GM23338 (cell line): Measurements from ENCODE around the gene CPTP. TPM values are rescaled to one million over a fixed set of nuclear protein-coding genes. Genes with fewer than 3 reads are reported as not detected.

Source experiments
- ATAC-seq: fragments of 200-7000 bp; cut with Tn5 transposase; 3 replicates; pipeline ENCODE4 v1.9.1; 2020
- DNase-seq: peaks from one replicate; pipeline ENCODE4 v3.0.0-alpha.2; 2015; ENCODE audit warnings: low spot score
- H2AFZ ChIP-seq: fragments of 200-600 bp; sonication (generic); 2 replicates; pipeline ENCODE4 v1.8.0; 2016; ENCODE audit warnings: antibody characterized with exemption, mild to moderate bottlenecking, moderate library complexity
- H3F3A ChIP-seq: fragments of 200-600 bp; sonication (generic); replicated peaks from 2 replicates; pipeline ENCODE4 v1.8.0; 2017; ENCODE audit warnings: antibody characterized with exemption, mixed run types, low read depth
- H3K27ac ChIP-seq: fragments of 200-600 bp; sonication (generic); 2 replicates; pipeline ENCODE4 v1.6.1; 2016; ENCODE audit warnings: low read depth
- H3K27me3 ChIP-seq: fragments of 200-600 bp; sonication (generic); 2 replicates; pipeline ENCODE4 v1.8.0; 2016; ENCODE audit warnings: mild to moderate bottlenecking, mixed run types, moderate library complexity; ENCODE audit not compliant: insufficient read depth
- H3K36me3 ChIP-seq: fragments of 200-600 bp; sonication (generic); 2 replicates; pipeline ENCODE4 v1.8.0; 2016; ENCODE audit warnings: mild to moderate bottlenecking; ENCODE audit not compliant: insufficient read depth
- H3K4me1 ChIP-seq: fragments of 200-600 bp; sonication (generic); 2 replicates; pipeline ENCODE4 v1.8.0; 2016; ENCODE audit warnings: mild to moderate bottlenecking, moderate library complexity; ENCODE audit not compliant: insufficient read depth
- H3K4me2 ChIP-seq: fragments of 200-600 bp; sonication (generic); 2 replicates; pipeline ENCODE4 v1.7.1; 2017; ENCODE audit warnings: mixed run types
- H3K4me3 ChIP-seq: fragments of 200-600 bp; sonication (generic); 2 replicates; pipeline ENCODE4 v1.6.1; 2016; ENCODE audit warnings: mixed run types
- H3K79me2 ChIP-seq: fragments of 200-600 bp; sonication (generic); replicated peaks from 2 replicates; pipeline ENCODE4 v1.8.0; 2017; ENCODE audit warnings: mild to moderate bottlenecking; ENCODE audit not compliant: insufficient read depth
- H3K9me2 ChIP-seq: fragments of 200-600 bp; sonication (generic); 2 replicates; pipeline ENCODE4 v1.8.0; 2017; ENCODE audit not compliant: insufficient read depth
- H4K20me1 ChIP-seq: fragments of 200-600 bp; sonication (generic); replicated peaks from 2 replicates; pipeline ENCODE4 v1.8.0; 2017; ENCODE audit warnings: mild to moderate bottlenecking; ENCODE audit not compliant: insufficient read depth
- H3K27ac Mint-ChIP-seq: 2 replicates; pipeline ENCODE4 v1.8.0; 2020; ENCODE audit warnings: inconsistent platforms, mild to moderate bottlenecking, moderate library complexity, mixed read lengths
- H3K27me3 Mint-ChIP-seq: 3 replicates; pipeline ENCODE4 v1.8.0; 2022; ENCODE audit warnings: low read depth, mild to moderate bottlenecking, moderate library complexity, mixed read lengths, inconsistent platforms; ENCODE audit not compliant: insufficient read depth, poor library complexity
- H3K36me3 Mint-ChIP-seq: 3 replicates; pipeline ENCODE4 v1.8.0; 2021; ENCODE audit warnings: low read depth, mild to moderate bottlenecking, inconsistent platforms, moderate library complexity, mixed read lengths
- H3K4me1 Mint-ChIP-seq: 3 replicates; pipeline ENCODE4 v1.8.0; 2020; ENCODE audit warnings: mild to moderate bottlenecking, inconsistent platforms, mixed read lengths
- H3K4me3 Mint-ChIP-seq: 3 replicates; pipeline ENCODE4 v1.8.0; 2021; ENCODE audit warnings: moderate library complexity, mild to moderate bottlenecking, inconsistent platforms, mixed read lengths
- H3K9me3 Mint-ChIP-seq: 3 replicates; pipeline ENCODE4 v1.8.0; 2020; ENCODE audit warnings: moderate library complexity, mild to moderate bottlenecking, inconsistent platforms, mixed read lengths
- CREB1 ChIP-seq: fragments of 250-450 bp; sonication (Bioruptor Pico); IDR thresholded peaks from 2 replicates; pipeline ENCODE4 v1.5.0; 2020; ENCODE audit warnings: low read depth, mild to moderate bottlenecking, moderate library complexity
- EZH2 ChIP-seq: fragments of 200-600 bp; sonication (generic); IDR thresholded peaks from one replicate; pipeline ENCODE4 v1.8.0; 2017; ENCODE audit warnings: antibody characterized with exemption, mild to moderate bottlenecking, low read depth; ENCODE audit not compliant: unreplicated experiment
- JUNB ChIP-seq: IDR thresholded peaks from one replicate; pipeline ENCODE4 v1.6.1; 2016; ENCODE audit warnings: antibody characterized with exemption; ENCODE audit not compliant: unreplicated experiment
- POLR2AphosphoS5 ChIP-seq: IDR thresholded peaks from 2 replicates; pipeline ENCODE4 v1.6.1; 2016; ENCODE audit warnings: antibody characterized with exemption, low read depth
- STAT1 ChIP-seq: IDR thresholded peaks from one replicate; pipeline ENCODE4 v1.6.1; 2016; ENCODE audit warnings: antibody characterized with exemption; ENCODE audit not compliant: unreplicated experiment
- ZNF114 ChIP-seq: fragments of 250-450 bp; sonication (Bioruptor Pico); IDR thresholded peaks from 2 replicates; pipeline ENCODE4 v1.5.0; 2020; ENCODE audit warnings: mild to moderate bottlenecking, moderate library complexity
- polyA plus RNA-seq: library from polyadenylated mRNA; unstranded; fragments of >200 nt; fragmentation: Nextera tagmentation; extraction: Ambion mirVana; gene quantifications from 2 replicates; pipeline ENCODE4 v1.2.1, GENCODE V29; 2016
- total RNA-seq: library from RNA; depleted of rRNA; stranded (reverse); fragments of >200 nt; shearing (Covaris generic); gene quantifications from 2 replicates; pipeline ENCODE4 v1.2.3, GENCODE V29; 2014
- TF ChIP-seq, protein P1 (sequence below): fragments of 250-450 bp; sonication (Bioruptor Pico); IDR thresholded peaks from 2 replicates; pipeline ENCODE4 v1.5.0; 2020; ENCODE audit warnings: mild to moderate bottlenecking, moderate library complexity
- TF ChIP-seq, protein P2 (sequence below): IDR thresholded peaks from one replicate; pipeline ENCODE4 v1.6.1; 2018; ENCODE audit warnings: antibody characterized with exemption; ENCODE audit not compliant: unreplicated experiment

Gene CPTP
- total and polyA plus RNA-seq, 2 experiments from 2014 or later, result 8.1 to 13.5 TPM

DNA sequence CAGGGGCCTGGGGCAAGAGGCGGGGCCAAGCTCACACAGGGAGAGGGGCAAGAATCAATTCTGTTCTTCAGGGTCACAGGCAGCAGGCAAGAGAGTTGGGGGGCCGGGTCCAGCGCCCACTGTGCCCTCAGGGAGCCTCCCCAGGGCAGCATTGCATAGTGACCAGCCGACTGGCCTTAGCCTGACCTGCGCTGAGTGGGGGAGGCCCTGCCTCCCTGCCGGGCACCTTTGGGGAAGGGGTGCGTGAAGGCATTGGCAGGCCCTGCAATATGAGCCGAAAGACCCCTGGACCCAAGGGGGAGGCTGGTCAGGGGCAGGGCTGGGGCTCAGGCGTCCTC is 32.2 kb upstream of the CPTP start (continued):
- no peak for TF ChIP-seq EZH2
- no peak for TF ChIP-seq STAT1
- TF ChIP-seq, protein P1, sequence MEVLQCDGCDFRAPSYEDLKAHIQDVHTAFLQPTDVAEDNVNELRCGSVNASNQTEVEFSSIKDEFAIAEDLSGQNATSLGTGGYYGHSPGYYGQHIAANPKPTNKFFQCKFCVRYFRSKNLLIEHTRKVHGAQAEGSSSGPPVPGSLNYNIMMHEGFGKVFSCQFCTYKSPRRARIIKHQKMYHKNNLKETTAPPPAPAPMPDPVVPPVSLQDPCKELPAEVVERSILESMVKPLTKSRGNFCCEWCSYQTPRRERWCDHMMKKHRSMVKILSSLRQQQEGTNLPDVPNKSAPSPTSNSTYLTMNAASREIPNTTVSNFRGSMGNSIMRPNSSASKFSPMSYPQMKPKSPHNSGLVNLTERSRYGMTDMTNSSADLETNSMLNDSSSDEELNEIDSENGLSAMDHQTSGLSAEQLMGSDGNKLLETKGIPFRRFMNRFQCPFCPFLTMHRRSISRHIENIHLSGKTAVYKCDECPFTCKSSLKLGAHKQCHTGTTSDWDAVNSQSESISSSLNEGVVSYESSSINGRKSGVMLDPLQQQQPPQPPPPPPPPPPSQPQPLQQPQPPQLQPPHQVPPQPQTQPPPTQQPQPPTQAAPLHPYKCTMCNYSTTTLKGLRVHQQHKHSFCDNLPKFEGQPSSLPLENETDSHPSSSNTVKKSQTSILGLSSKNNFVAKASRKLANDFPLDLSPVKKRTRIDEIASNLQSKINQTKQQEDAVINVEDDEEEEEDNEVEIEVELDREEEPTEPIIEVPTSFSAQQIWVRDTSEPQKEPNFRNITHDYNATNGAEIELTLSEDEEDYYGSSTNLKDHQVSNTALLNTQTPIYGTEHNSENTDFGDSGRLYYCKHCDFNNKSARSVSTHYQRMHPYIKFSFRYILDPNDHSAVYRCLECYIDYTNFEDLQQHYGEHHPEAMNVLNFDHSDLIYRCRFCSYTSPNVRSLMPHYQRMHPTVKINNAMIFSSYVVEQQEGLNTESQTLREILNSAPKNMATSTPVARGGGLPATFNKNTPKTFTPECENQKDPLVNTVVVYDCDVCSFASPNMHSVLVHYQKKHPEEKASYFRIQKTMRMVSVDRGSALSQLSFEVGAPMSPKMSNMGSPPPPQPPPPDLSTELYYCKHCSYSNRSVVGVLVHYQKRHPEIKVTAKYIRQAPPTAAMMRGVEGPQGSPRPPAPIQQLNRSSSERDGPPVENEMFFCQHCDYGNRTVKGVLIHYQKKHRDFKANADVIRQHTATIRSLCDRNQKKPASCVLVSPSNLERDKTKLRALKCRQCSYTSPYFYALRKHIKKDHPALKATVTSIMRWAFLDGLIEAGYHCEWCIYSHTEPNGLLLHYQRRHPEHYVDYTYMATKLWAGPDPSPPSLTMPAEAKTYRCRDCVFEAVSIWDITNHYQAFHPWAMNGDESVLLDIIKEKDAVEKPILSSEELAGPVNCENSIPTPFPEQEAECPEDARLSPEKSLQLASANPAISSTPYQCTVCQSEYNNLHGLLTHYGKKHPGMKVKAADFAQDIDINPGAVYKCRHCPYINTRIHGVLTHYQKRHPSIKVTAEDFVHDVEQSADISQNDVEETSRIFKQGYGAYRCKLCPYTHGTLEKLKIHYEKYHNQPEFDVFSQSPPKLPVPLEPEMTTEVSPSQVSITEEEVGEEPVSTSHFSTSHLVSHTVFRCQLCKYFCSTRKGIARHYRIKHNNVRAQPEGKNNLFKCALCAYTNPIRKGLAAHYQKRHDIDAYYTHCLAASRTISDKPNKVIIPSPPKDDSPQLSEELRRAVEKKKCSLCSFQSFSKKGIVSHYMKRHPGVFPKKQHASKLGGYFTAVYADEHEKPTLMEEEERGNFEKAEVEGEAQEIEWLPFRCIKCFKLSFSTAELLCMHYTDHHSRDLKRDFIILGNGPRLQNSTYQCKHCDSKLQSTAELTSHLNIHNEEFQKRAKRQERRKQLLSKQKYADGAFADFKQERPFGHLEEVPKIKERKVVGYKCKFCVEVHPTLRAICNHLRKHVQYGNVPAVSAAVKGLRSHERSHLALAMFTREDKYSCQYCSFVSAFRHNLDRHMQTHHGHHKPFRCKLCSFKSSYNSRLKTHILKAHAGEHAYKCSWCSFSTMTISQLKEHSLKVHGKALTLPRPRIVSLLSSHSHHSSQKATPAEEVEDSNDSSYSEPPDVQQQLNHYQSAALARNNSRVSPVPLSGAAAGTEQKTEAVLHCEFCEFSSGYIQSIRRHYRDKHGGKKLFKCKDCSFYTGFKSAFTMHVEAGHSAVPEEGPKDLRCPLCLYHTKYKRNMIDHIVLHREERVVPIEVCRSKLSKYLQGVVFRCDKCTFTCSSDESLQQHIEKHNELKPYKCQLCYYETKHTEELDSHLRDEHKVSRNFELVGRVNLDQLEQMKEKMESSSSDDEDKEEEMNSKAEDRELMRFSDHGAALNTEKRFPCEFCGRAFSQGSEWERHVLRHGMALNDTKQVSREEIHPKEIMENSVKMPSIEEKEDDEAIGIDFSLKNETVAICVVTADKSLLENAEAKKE (CRISPR knock-in tag), result no peak
- TF ChIP-seq POLR2AphosphoS5, result no peak

DNA sequence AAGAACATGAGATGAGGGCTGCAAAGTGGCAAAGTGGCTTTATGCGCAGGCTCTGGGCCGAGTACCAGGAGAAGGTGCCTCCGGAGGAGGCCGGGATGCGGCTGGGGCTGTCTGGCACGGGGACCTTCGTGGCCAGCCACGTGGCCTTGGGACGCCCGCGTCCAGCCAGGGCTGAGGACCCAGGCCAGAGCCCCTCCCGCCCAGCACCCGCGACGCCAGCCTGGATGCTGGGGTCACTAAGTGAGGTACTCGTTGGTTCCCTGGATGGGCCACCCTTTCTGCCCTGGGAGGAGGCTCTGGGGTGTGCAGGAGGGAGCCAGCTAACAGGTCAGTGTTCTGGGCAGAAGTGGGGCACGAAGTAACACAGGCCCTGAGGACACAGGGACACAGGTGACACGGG is 31.8 kb upstream of the CPTP start:
- Histone ChIP-seq H3K9me2 (no peaks in the 10 kb centered on the region), H3K27me3 (no peaks in the 10 kb centered on the region), H3F3A (0 out of 2 replicates have a peak, but pooled peaks cover 9% of the 10 kb centered on the region), H3K4me2 (no peak overlapping the region), H3K4me1 (no peaks in the 10 kb centered on the region), H4K20me1 (no peaks in the 10 kb centered on the region), H3K4me3 (no peak overlapping the region), H2AFZ (no peak overlapping the region), H3K27ac (no peak overlapping the region), H3K36me3 (no peaks in the 10 kb centered on the region), H3K79me2 (no peaks in the 10 kb centered on the region)
- peaks cover 4% of the 10 kb centered on the region; the same call in 1 of the 3 replicates for H3K4me1 Mint-ChIP-seq
- no peak overlapping the region for H3K4me3 Mint-ChIP-seq
- H3K27me3 Mint-ChIP-seq, result peaks cover 11% of the 10 kb centered on the region
- H3K9me3 Mint-ChIP-seq, result peaks cover 3% of the 10 kb centered on the region; the same call in 2 of the 3 replicates
- H3K36me3 Mint-ChIP-seq, result no peaks in the 10 kb centered on the region
- H3K27ac Mint-ChIP-seq, result no peak overlapping the region
- DNase-seq, result no peak
- no peak for ATAC-seq
- TF ChIP-seq, protein P2, sequence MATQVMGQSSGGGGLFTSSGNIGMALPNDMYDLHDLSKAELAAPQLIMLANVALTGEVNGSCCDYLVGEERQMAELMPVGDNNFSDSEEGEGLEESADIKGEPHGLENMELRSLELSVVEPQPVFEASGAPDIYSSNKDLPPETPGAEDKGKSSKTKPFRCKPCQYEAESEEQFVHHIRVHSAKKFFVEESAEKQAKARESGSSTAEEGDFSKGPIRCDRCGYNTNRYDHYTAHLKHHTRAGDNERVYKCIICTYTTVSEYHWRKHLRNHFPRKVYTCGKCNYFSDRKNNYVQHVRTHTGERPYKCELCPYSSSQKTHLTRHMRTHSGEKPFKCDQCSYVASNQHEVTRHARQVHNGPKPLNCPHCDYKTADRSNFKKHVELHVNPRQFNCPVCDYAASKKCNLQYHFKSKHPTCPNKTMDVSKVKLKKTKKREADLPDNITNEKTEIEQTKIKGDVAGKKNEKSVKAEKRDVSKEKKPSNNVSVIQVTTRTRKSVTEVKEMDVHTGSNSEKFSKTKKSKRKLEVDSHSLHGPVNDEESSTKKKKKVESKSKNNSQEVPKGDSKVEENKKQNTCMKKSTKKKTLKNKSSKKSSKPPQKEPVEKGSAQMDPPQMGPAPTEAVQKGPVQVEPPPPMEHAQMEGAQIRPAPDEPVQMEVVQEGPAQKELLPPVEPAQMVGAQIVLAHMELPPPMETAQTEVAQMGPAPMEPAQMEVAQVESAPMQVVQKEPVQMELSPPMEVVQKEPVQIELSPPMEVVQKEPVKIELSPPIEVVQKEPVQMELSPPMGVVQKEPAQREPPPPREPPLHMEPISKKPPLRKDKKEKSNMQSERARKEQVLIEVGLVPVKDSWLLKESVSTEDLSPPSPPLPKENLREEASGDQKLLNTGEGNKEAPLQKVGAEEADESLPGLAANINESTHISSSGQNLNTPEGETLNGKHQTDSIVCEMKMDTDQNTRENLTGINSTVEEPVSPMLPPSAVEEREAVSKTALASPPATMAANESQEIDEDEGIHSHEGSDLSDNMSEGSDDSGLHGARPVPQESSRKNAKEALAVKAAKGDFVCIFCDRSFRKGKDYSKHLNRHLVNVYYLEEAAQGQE, result no peak
- TF ChIP-seq ZNF114 (CRISPR knock-in tag) (no peak), STAT1 (no peak), JUNB (no peak), CREB1 (CRISPR knock-in tag) (no peak)
